H9 (cell line): ENCODE measurements around the gene HOXB6. TPM values are rescaled to one million over a fixed set of nuclear protein-coding genes. Genes with fewer than 3 reads are reported as not detected.

Experiments
- DNase-seq: peaks from one replicate; pipeline ENCODE4 v3.0.0-alpha.2; 2017
- H2AFZ ChIP-seq: one replicate; pipeline ENCODE4 v1.6.1; 2013; ENCODE audit warnings: mild to moderate bottlenecking, low read length, control low read depth, moderate library complexity
- H2AK5ac ChIP-seq: 2 replicates; pipeline ENCODE4 v1.6.1; 2013; ENCODE audit warnings: low read length, control low read depth, mixed read lengths; ENCODE audit not compliant: insufficient read length
- H2BK120ac ChIP-seq: one replicate; pipeline ENCODE4 v1.6.1; 2013; ENCODE audit warnings: low read depth, mild to moderate bottlenecking, low read length, control low read depth, inconsistent platforms; ENCODE audit not compliant: poor library complexity, severe bottlenecking
- H2BK12ac ChIP-seq: 2 replicates; pipeline ENCODE4 v1.6.1; 2013; ENCODE audit warnings: low read length, control low read depth, mixed read lengths, low read depth; ENCODE audit not compliant: insufficient read length
- H2BK15ac ChIP-seq: 2 replicates; pipeline ENCODE4 v1.6.1; 2013; ENCODE audit warnings: low read depth, low read length, control low read depth
- H2BK20ac ChIP-seq: one replicate; pipeline ENCODE4 v1.6.1; 2013; ENCODE audit warnings: low read depth, mild to moderate bottlenecking, low read length, control low read depth, inconsistent platforms; ENCODE audit not compliant: poor library complexity, severe bottlenecking
- H2BK5ac ChIP-seq: 2 replicates; pipeline ENCODE4 v1.6.1; 2013; ENCODE audit warnings: low read length, control low read depth, mixed read lengths; ENCODE audit not compliant: insufficient read length
- H3K14ac ChIP-seq: 2 replicates; pipeline ENCODE4 v1.6.1; 2013; ENCODE audit warnings: low read length, control low read depth; ENCODE audit not compliant: insufficient read depth
- H3K18ac ChIP-seq: 2 replicates; pipeline ENCODE4 v1.6.1; 2013; ENCODE audit warnings: low read depth, mild to moderate bottlenecking, mixed read lengths, low read length, control low read depth; ENCODE audit not compliant: insufficient read length
- H3K23ac ChIP-seq: 2 replicates; pipeline ENCODE4 v1.6.1; 2013; ENCODE audit warnings: low read length, control low read depth, mixed read lengths, low read depth; ENCODE audit not compliant: insufficient read length
- H3K23me2 ChIP-seq: 2 replicates; pipeline ENCODE4 v1.6.1; 2013; ENCODE audit warnings: low read depth, mild to moderate bottlenecking, mixed read lengths, low read length, control low read depth; ENCODE audit not compliant: insufficient read length, poor library complexity, severe bottlenecking
- H3K27ac ChIP-seq: 2 replicates; pipeline ENCODE4 v1.5.1; 2013; ENCODE audit warnings: low read length, control low read depth, mixed read lengths, low read depth; ENCODE audit not compliant: insufficient read length
- H3K27me3 ChIP-seq: 2 replicates; pipeline ENCODE4 v1.6.1; 2013; ENCODE audit warnings: low read length, control low read depth, inconsistent platforms; ENCODE audit not compliant: insufficient read depth
- H3K4ac ChIP-seq: 2 replicates; pipeline ENCODE4 v1.6.1; 2013; ENCODE audit warnings: low read depth, mild to moderate bottlenecking, control low read depth, inconsistent platforms, low read length, moderate library complexity
- H3K4me1 ChIP-seq: 2 replicates; pipeline ENCODE4 v1.6.1; 2013; ENCODE audit warnings: low read length, control low read depth, inconsistent platforms; ENCODE audit not compliant: insufficient read depth
- H3K4me2 ChIP-seq: 2 replicates; pipeline ENCODE4 v1.6.1; 2013; ENCODE audit warnings: low read length, control low read depth, mixed read lengths; ENCODE audit not compliant: insufficient read length, insufficient read depth
- H3K56ac ChIP-seq: 2 replicates; pipeline ENCODE4 v1.6.1; 2013; ENCODE audit warnings: low read depth, mild to moderate bottlenecking, mixed read lengths, low read length, control low read depth; ENCODE audit not compliant: insufficient read length
- H3K79me1 ChIP-seq: 2 replicates; pipeline ENCODE4 v1.6.1; 2013; ENCODE audit warnings: low read depth, mild to moderate bottlenecking, moderate library complexity, low read length, control low read depth, inconsistent platforms; ENCODE audit not compliant: insufficient read depth, poor library complexity, severe bottlenecking
- H3K79me2 ChIP-seq: 2 replicates; pipeline ENCODE4 v1.6.1; 2013; ENCODE audit warnings: low read length, control low read depth, inconsistent platforms; ENCODE audit not compliant: insufficient read depth
- H3K9ac ChIP-seq: 2 replicates; pipeline ENCODE4 v1.6.1; 2013; ENCODE audit warnings: low read length, control low read depth, mixed read lengths; ENCODE audit not compliant: insufficient read length; ENCODE audit errors: extremely low read depth
- H3K9me3 ChIP-seq: one replicate; pipeline ENCODE4 v1.6.1; 2013; ENCODE audit warnings: low read depth, low read length, inconsistent platforms; ENCODE audit not compliant: control insufficient read depth
- H3T11ph ChIP-seq: one replicate; pipeline ENCODE4 v1.6.1; 2013; ENCODE audit warnings: mild to moderate bottlenecking, low read length, control low read depth, inconsistent platforms
- H4K20me1 ChIP-seq: one replicate; pipeline ENCODE4 v1.6.1; 2013; ENCODE audit not compliant: control insufficient read depth, insufficient read length, insufficient read depth
- H4K5ac ChIP-seq: 2 replicates; pipeline ENCODE4 v1.6.1; 2013; ENCODE audit warnings: low read depth, mild to moderate bottlenecking, mixed read lengths, low read length, control low read depth; ENCODE audit not compliant: insufficient read length
- H4K8ac ChIP-seq: replicated peaks from 2 replicates; pipeline ENCODE4 v1.6.1; 2013; ENCODE audit warnings: low read length, control low read depth, mixed read lengths, low read depth; ENCODE audit not compliant: insufficient read length
- H4K91ac ChIP-seq: 2 replicates; pipeline ENCODE4 v1.6.1; 2013; ENCODE audit warnings: low read depth, mild to moderate bottlenecking, moderate library complexity, mixed read lengths, low read length, control low read depth; ENCODE audit not compliant: insufficient read length
- H3K27ac Mint-ChIP-seq, 3 experiments: 2 replicates in 2 of 3; 3 replicates in 1 of 3; pipeline ENCODE4 v1.8.0; 2020 to 2021; ENCODE audit warnings: mixed read lengths in 3 of 3, mild to moderate bottlenecking in 1 of 3, moderate library complexity in 1 of 3
- H3K27me3 Mint-ChIP-seq: 2 replicates; pipeline ENCODE4 v1.8.0; 2021; ENCODE audit warnings: low read depth, mild to moderate bottlenecking, moderate library complexity, mixed read lengths
- H3K36me3 Mint-ChIP-seq, 3 experiments: 2 replicates in 2 of 3; 3 replicates in 1 of 3; pipeline ENCODE4 v1.8.0; 2020 to 2021; ENCODE audit warnings: low read depth in 3 of 3, mixed read lengths in 3 of 3; ENCODE audit not compliant: insufficient read depth in 1 of 3
- H3K4me1 Mint-ChIP-seq, 2 experiments: 2 replicates each; pipeline ENCODE4 v1.8.0; 2020; ENCODE audit warnings: mixed read lengths in 2 of 2
- H3K4me3 Mint-ChIP-seq, 2 experiments: 2 replicates in 1 of 2; 3 replicates in 1 of 2; pipeline ENCODE4 v1.8.0; 2020 to 2021; ENCODE audit warnings: mild to moderate bottlenecking in 2 of 2, mixed read lengths in 2 of 2, moderate library complexity in 1 of 2
- H3K9me3 Mint-ChIP-seq, 2 experiments: 2 replicates in 1 of 2; 3 replicates in 1 of 2; pipeline ENCODE4 v1.8.0; 2020; ENCODE audit warnings: mild to moderate bottlenecking in 2 of 2, mixed read lengths in 2 of 2, moderate library complexity in 1 of 2
- WGBS: extraction: QIAGEN DNeasy Blood & Tissue Kit; methylation state at CpG from one replicate; pipeline ENCODE4 v1.1.7; 2013; ENCODE audit warnings: missing lambda C conversion rate, low lambda C conversion rate, mixed read lengths; ENCODE audit not compliant: insufficient read length; ENCODE audit errors: extremely low coverage; 5-methylcytosine and 5-hydroxymethylcytosine counted together
- total RNA-seq: library from RNA; stranded (reverse); gene quantifications from 2 replicates; pipeline ENCODE4 v1.2.1, GENCODE V29; 2021
- TF ChIP-seq, protein P1 (sequence below): fragments of 200-600 bp; sonication (generic); conservative IDR thresholded peaks from 3 replicates; pipeline ENCODE4 v1.8.0; 2021; ENCODE audit warnings: antibody characterized with exemption, mild to moderate bottlenecking

HOXB6 gene
- total RNA-seq, 1 experiment from 2014 or later: not detected

DNA sequence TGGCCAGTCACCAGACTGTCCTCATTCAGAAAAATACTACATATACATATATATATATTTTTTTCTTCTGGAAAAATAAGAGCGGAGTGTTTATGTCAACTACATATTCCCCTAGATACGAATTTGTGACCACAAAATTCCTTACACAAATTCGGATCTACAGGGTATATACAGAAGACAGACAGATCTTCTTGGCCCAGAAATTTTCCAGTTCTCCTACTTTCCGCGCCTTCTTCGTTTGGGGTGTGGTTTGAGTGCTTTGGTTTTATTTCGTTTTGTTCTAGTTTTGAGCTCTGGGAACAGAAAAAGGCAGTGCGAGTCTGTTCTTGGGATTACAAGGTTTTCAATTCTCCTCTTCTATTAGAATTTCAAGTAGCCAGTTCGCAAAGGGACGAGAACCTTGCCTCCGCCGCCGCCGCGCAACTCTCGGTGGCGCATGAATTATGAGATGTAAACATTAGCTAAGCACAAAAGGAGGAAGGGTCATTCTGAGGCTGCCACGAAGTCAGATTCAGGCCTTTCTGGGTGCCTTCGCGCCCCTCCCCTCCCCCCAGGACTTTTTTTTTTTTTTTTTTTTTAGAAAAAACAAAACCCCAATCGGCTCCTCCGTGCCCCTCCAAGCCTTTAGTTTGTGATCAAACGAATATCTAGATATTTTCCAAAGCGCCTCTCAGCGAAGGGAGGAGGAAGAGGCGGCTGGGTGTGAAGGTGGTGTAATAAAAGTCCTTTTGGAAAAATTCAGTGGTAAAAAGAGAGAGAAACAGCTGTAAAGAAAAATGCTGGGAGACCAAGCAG, 24.8 kb downstream of the HOXB6 start:
- H4K8ac ChIP-seq: no peak overlapping the region
- H4K91ac ChIP-seq: no peak overlapping the region
- no peak overlapping the region for H2BK5ac ChIP-seq
- peaks cover 7 to 23% of the 10 kb centered on the region in 2 experiments for H3K9me3 Mint-ChIP-seq
- peaks cover 70% of the 10 kb centered on the region for H3K27me3 Mint-ChIP-seq
- no peaks in the 10 kb centered on the region for H3K9me3 ChIP-seq
- H3K14ac ChIP-seq: no peak overlapping the region
- H3K36me3 Mint-ChIP-seq: no peaks in the 10 kb centered on the region; a peak in 2 of 7 replicates
- no peak overlapping the region for H3K4ac ChIP-seq
- no peak overlapping the region for H3K27ac Mint-ChIP-seq
- H2BK20ac ChIP-seq: no peak overlapping the region
- TF ChIP-seq, protein P1, sequence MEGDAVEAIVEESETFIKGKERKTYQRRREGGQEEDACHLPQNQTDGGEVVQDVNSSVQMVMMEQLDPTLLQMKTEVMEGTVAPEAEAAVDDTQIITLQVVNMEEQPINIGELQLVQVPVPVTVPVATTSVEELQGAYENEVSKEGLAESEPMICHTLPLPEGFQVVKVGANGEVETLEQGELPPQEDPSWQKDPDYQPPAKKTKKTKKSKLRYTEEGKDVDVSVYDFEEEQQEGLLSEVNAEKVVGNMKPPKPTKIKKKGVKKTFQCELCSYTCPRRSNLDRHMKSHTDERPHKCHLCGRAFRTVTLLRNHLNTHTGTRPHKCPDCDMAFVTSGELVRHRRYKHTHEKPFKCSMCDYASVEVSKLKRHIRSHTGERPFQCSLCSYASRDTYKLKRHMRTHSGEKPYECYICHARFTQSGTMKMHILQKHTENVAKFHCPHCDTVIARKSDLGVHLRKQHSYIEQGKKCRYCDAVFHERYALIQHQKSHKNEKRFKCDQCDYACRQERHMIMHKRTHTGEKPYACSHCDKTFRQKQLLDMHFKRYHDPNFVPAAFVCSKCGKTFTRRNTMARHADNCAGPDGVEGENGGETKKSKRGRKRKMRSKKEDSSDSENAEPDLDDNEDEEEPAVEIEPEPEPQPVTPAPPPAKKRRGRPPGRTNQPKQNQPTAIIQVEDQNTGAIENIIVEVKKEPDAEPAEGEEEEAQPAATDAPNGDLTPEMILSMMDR: no peak
- H3K4me1 ChIP-seq: no peaks in the 10 kb centered on the region
- H2BK12ac ChIP-seq: no peak overlapping the region
- no peak overlapping the region for H2AK5ac ChIP-seq
- H2BK120ac ChIP-seq: no peak overlapping the region
- H3K23me2 ChIP-seq: no peaks in the 10 kb centered on the region
- H3K9ac ChIP-seq: no peak overlapping the region
- no peak overlapping the region for H2AFZ ChIP-seq
- H3K79me1 ChIP-seq: no peaks in the 10 kb centered on the region
- H3K27me3 ChIP-seq: peaks cover 95% of the 10 kb centered on the region
- no peak for DNase-seq
- no peak overlapping the region for H3K4me3 Mint-ChIP-seq
- no CpG with 5 or more reads among the region's 26 CpGs for WGBS
- H4K20me1 ChIP-seq: no peaks in the 10 kb centered on the region
- no peaks in the 10 kb centered on the region for H3K79me2 ChIP-seq
- H3K4me2 ChIP-seq: no peak overlapping the region
- H3K27ac ChIP-seq: no peak overlapping the region
- H4K5ac ChIP-seq: no peak overlapping the region
- H3T11ph ChIP-seq: no peak overlapping the region
- H3K23ac ChIP-seq: no peak overlapping the region
- H3K56ac ChIP-seq: no peak overlapping the region
- H2BK15ac ChIP-seq: no peak overlapping the region
- H3K18ac ChIP-seq: no peak overlapping the region
- H3K4me1 Mint-ChIP-seq: peaks cover 4 to 30% of the 10 kb centered on the region in 2 experiments
